DOHH2 (cell line): Measurements from ENCODE around the gene PPP4R1.

ENCODE experiments used
- EZH2phosphoT487 ChIP-seq: fragments of 200-600 bp; sonication (generic); IDR thresholded peaks from 2 replicates; pipeline ENCODE4 v1.6.1; 2017; ENCODE audit warnings: borderline replicate concordance, mild to moderate bottlenecking, antibody characterized with exemption, low read length, moderate library complexity, mixed read lengths
- TF ChIP-seq, protein P1 (sequence below): fragments of 200-600 bp; sonication (generic); IDR thresholded peaks from one replicate; pipeline ENCODE4 v1.5.1; 2014; ENCODE audit warnings: antibody characterized with exemption, mild to moderate bottlenecking, low read depth, low read length; ENCODE audit not compliant: poor library complexity, severe bottlenecking

DNA sequence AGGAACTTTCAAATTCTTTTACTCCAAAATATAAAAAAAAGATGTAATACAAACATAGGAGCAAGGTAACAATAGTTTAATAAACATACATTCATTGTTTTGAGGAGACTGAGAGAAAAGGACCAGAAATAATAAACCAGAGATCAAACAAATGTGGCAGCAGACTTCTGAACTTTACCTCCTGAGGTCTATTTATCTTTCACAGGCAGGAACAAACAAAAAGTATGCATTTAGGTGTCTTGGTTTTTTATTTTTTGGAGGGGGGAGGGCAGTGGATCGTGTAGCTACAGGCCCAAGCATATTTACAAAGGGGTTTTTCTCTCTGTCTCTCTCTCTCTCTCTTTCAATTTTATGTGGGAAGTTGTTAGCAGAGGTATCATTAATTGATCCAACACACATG lies 5.6 kb downstream of the PPP4R1 start:
- TF ChIP-seq, protein P1, sequence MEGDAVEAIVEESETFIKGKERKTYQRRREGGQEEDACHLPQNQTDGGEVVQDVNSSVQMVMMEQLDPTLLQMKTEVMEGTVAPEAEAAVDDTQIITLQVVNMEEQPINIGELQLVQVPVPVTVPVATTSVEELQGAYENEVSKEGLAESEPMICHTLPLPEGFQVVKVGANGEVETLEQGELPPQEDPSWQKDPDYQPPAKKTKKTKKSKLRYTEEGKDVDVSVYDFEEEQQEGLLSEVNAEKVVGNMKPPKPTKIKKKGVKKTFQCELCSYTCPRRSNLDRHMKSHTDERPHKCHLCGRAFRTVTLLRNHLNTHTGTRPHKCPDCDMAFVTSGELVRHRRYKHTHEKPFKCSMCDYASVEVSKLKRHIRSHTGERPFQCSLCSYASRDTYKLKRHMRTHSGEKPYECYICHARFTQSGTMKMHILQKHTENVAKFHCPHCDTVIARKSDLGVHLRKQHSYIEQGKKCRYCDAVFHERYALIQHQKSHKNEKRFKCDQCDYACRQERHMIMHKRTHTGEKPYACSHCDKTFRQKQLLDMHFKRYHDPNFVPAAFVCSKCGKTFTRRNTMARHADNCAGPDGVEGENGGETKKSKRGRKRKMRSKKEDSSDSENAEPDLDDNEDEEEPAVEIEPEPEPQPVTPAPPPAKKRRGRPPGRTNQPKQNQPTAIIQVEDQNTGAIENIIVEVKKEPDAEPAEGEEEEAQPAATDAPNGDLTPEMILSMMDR: no peak
- no peak for TF ChIP-seq EZH2phosphoT487
